ENCODE data around the gene OR10J4.

GRCh38 chr1:159468321-159468720 is 36.3 kb downstream of the OR10J4 start:
- TF ChIP-seq, protein P1, sequence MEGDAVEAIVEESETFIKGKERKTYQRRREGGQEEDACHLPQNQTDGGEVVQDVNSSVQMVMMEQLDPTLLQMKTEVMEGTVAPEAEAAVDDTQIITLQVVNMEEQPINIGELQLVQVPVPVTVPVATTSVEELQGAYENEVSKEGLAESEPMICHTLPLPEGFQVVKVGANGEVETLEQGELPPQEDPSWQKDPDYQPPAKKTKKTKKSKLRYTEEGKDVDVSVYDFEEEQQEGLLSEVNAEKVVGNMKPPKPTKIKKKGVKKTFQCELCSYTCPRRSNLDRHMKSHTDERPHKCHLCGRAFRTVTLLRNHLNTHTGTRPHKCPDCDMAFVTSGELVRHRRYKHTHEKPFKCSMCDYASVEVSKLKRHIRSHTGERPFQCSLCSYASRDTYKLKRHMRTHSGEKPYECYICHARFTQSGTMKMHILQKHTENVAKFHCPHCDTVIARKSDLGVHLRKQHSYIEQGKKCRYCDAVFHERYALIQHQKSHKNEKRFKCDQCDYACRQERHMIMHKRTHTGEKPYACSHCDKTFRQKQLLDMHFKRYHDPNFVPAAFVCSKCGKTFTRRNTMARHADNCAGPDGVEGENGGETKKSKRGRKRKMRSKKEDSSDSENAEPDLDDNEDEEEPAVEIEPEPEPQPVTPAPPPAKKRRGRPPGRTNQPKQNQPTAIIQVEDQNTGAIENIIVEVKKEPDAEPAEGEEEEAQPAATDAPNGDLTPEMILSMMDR (IDR thresholded peaks at IDR 0.05), result no peak
- TF ChIP-seq EP300 (IDR thresholded peaks at IDR 0.05) (no peak), POLR2AphosphoS5 (IDR thresholded peaks at IDR 0.05) (no peak), POLR2A (IDR thresholded peaks at IDR 0.05) (no peak)

Data from gastroesophageal sphincter (tissue), 3 donors.